Measurements from ENCODE around the gene PKD2L1. TPM values are rescaled to one million over a fixed set of nuclear protein-coding genes. Genes with fewer than 3 reads are reported as not detected.

Gene PKD2L1
- total RNA-seq, 2 experiments from 2014 or later = not detected

- POLR2A ChIA-PET = no interaction called here
Measured at GRCh38 chr10:100341953-100342626, 12.1 kb upstream of the PKD2L1 start.

GRCh38 chr10:100340948-100341847, 11.2 kb upstream of the PKD2L1 start:
- CTCF ChIA-PET = interaction anchor here (0.6 to 8.1 kb wide), 6 partner anchors 11 to 177 kb away, joined by 3 to 72 read pairs (median 4); no protein-coding TSS in a partner anchor
- POLR2A ChIA-PET = no interaction called here

More at GRCh38 chr10:100341953-100342626, 12.1 kb upstream of the PKD2L1 start:
- CTCF ChIA-PET = interaction anchor here (0.6 to 8.1 kb wide), 7 partner anchors 10 to 176 kb away, joined by 3 to 72 read pairs (median 4); no protein-coding TSS in a partner anchor

- POLR2A ChIA-PET = no interaction called here
- CTCF ChIA-PET = interaction anchor here (1.0 to 8.1 kb wide), 11 partner anchors 9 to 179 kb away, joined by 3 to 72 read pairs (median 6); partner anchors contain the start of gene PKD2L1
Measured at GRCh38 chr10:100339236-100339635, 9.2 kb upstream of the PKD2L1 start.

GRCh38 chr10:100338434-100339036, 8.5 kb upstream of the PKD2L1 start:
- ChIA-PET POLR2A (no interaction called here), CTCF (interaction anchor here (0.6 to 8.1 kb wide), 11 partner anchors 8 to 217 kb away, joined by 3 to 72 read pairs (median 6); partner anchors contain the start of gene PKD2L1)

GRCh38 chr10:100334762-100335161, 4.7 kb upstream of the PKD2L1 start:
- ChIA-PET POLR2A (no interaction called here), CTCF (interaction anchor here (3.2 kb wide), 1 partner anchor 99 kb away, joined by 15 read pairs; no protein-coding TSS in a partner anchor)

- POLR2A ChIA-PET = no interaction called here
- CTCF ChIA-PET = interaction anchor here (3.2 kb wide), 1 partner anchor 100 kb away, joined by 15 read pairs; no protein-coding TSS in a partner anchor
Measured at GRCh38 chr10:100333661-100334440, 3.8 kb upstream of the PKD2L1 start.

- POLR2A ChIA-PET = no interaction called here
- CTCF ChIA-PET = interaction anchor here (3.2 kb wide), 1 partner anchor 101 kb away, joined by 15 read pairs; no protein-coding TSS in a partner anchor
Measured at GRCh38 chr10:100333106-100333505, 3.1 kb upstream of the PKD2L1 start.

GRCh38 chr10:100328198-100328597, 1.8 kb downstream of the PKD2L1 start:
- ChIA-PET CTCF (interaction anchor here (1.4 kb wide), 1 partner anchor 106 kb away, joined by 5 read pairs; no protein-coding TSS in a partner anchor), POLR2A (no interaction called here)

GRCh38 chr10:100327718-100328009, 2.4 kb downstream of the PKD2L1 start:
- ChIA-PET CTCF (interaction anchor here (1.4 to 1.7 kb wide), 2 partner anchors 10 to 106 kb away, joined by 5 to 7 read pairs; no protein-coding TSS in a partner anchor), POLR2A (no interaction called here)

- POLR2A ChIA-PET = no interaction called here
- CTCF ChIA-PET = interaction anchor here (1.4 to 1.7 kb wide), 2 partner anchors 11 to 107 kb away, joined by 5 to 7 read pairs; no protein-coding TSS in a partner anchor
Measured at GRCh38 chr10:100327007-100327717, 2.9 kb downstream of the PKD2L1 start.

- CTCF ChIA-PET = no interaction called here
- POLR2A ChIA-PET = no interaction called here
Measured at GRCh38 chr10:100325158-100325557, 4.9 kb downstream of the PKD2L1 start.

- ChIA-PET POLR2A (no interaction called here), CTCF (no interaction called here)
Measured at GRCh38 chr10:100319707-100320402, 10.2 kb downstream of the PKD2L1 start.

- POLR2A ChIA-PET = no interaction called here
- CTCF ChIA-PET = interaction anchor here (0.7 to 0.8 kb wide), 2 partner anchors 46 to 362 kb away, joined by 3 to 4 read pairs; no protein-coding TSS in a partner anchor
Measured at GRCh38 chr10:100318207-100318606, 11.8 kb downstream of the PKD2L1 start.

- ChIA-PET POLR2A (no interaction called here), CTCF (no interaction called here)
Measured at GRCh38 chr10:100315615-100316014, 14.4 kb downstream of the PKD2L1 start.

- ChIA-PET POLR2A (no interaction called here), CTCF (no interaction called here)
Measured at GRCh38 chr10:100311298-100311697, 18.7 kb downstream of the PKD2L1 start.

- ChIA-PET POLR2A (interaction anchor here (0.6 kb wide), 1 partner anchor 16 kb away, joined by 17 read pairs; no protein-coding TSS in a partner anchor), CTCF (no interaction called here)
Measured at GRCh38 chr10:100307684-100308083, 22.3 kb downstream of the PKD2L1 start.

GRCh38 chr10:100306861-100307260, 23.2 kb downstream of the PKD2L1 start:
- ChIA-PET CTCF (no interaction called here), POLR2A (no interaction called here)

GRCh38 chr10:100304414-100304813, 25.6 kb downstream of the PKD2L1 start:
- ChIA-PET CTCF (no interaction called here), POLR2A (no interaction called here)
